K562 (cell line): ENCODE measurements around the gene LAIR2. TPM values are rescaled to one million over a fixed set of nuclear protein-coding genes. Genes with fewer than 3 reads are reported as not detected.

ENCODE experiments used
- ARID2 ChIP-seq: fragments of 450-650 bp; IDR thresholded peaks from 2 replicates; pipeline ENCODE4 v1.6.1; 2017; ENCODE audit warnings: antibody characterized with exemption, mild to moderate bottlenecking
- BRF1 ChIP-seq: IDR thresholded peaks from 3 replicates; pipeline ENCODE4 v1.6.1; 2011; ENCODE audit warnings: borderline replicate concordance, mild to moderate bottlenecking; ENCODE audit not compliant: insufficient read length; ENCODE audit errors: extremely low read depth
- CC2D1A ChIP-seq: fragments of 450-650 bp; IDR thresholded peaks from 2 replicates; pipeline ENCODE4 v1.6.1; 2017; ENCODE audit warnings: mild to moderate bottlenecking
- GABPB1 ChIP-seq: sonication (generic); formaldehyde crosslinking; IDR thresholded peaks from 2 replicates; pipeline ENCODE4 v1.8.0; 2022; ENCODE audit warnings: mild to moderate bottlenecking, missing genetic modification reagents
- HLTF ChIP-seq: fragments of 450-650 bp; IDR thresholded peaks from 2 replicates; pipeline ENCODE4 v1.6.1; 2016
- RHOXF2B ChIP-seq: fragments of 250-450 bp; sonication (Bioruptor Pico); conservative IDR thresholded peaks from 2 replicates; pipeline ENCODE4 v1.5.1; 2021
- ZNF12 ChIP-seq: sonication (generic); formaldehyde crosslinking; IDR thresholded peaks from 2 replicates; pipeline ENCODE4 v1.4.0; 2020; ENCODE audit warnings: mild to moderate bottlenecking, missing genetic modification reagents
- polyA plus RNA-seq, 8 experiments: library from polyadenylated mRNA; depleted of rRNA in 4 of 8; stranded (reverse) in 5 of 8; unstranded in 3 of 8; fragments of >200 nt; fragmentation: Nextera tagmentation in 2 of 8; fragmentation: Illumina TruSeq in 1 of 8; extraction: Ambion mirVana in 2 of 8; extraction: Trizol in 1 of 8; gene quantifications; 2 replicates each; pipeline versions ENCODE4 v1.2.1 to v1.2.3, GENCODE V29; 2011 to 2014; ENCODE audit warnings: inconsistent platforms in 1 of 8, missing spikeins in 1 of 8
- total RNA-seq, 7 experiments: library from RNA; depleted of rRNA in 6 of 7; stranded (reverse); fragments of >200 nt in 6 of 7; fragmentation: Illumina TruSeq in 2 of 7; extraction: Trizol in 2 of 7; gene quantifications; 2 replicates each; pipeline versions ENCODE4 v1.2.1 to v1.2.3, GENCODE V29; 2011 to 2021; ENCODE audit warnings: low replicate concordance in 1 of 7
- TF ChIP-seq, protein P1 (sequence below): fragments of 250-450 bp; sonication (Bioruptor Pico); IDR thresholded peaks from 2 replicates; pipeline ENCODE4 v1.4.0; 2020; ENCODE audit warnings: mild to moderate bottlenecking, moderate library complexity
- TF ChIP-seq, protein P2 (sequence below): sonication (generic); formaldehyde crosslinking; IDR thresholded peaks from 2 replicates; pipeline ENCODE4 v1.9.0; 2022; ENCODE audit warnings: mild to moderate bottlenecking, missing genetic modification reagents
- TF ChIP-seq, protein P3 (sequence below): fragments of 450-650 bp; IDR thresholded peaks from 2 replicates; pipeline ENCODE4 v1.6.1; 2016; ENCODE audit warnings: mild to moderate bottlenecking, moderate library complexity

The LAIR2 gene
- total and polyA plus RNA-seq, 9 of the 15 experiments (the other 6 are each of a cell fraction or from before 2014, with no cell fraction given), result not detected

DNA sequence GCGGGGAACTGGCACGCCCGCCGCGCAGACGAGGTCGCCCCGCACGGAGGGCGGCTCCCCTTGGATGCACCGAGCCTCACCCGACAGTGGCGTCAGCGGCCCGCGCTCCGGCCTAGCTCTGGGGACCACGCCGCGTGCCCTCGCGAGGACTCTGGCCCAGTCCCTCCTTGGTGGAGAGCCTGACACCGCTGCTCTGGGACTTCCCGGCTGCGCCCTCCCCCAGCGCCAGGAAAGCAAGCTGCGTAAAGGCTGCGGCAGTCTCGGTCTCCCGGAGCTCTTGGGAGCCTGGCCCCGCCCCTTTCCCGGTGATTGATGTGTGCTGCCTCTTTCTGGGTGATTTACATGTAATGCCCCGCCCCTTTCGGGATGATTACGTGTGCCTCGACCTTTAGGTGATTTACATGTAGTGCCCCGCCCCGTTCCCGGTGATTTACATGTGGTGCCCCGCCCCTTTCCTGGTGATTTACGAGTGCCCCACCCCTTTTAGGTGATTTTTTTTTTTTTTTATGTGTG, 39.0 kb upstream of the LAIR2 start, which contains the start of gene LENG9 (continued):
- TF ChIP-seq, protein P1, sequence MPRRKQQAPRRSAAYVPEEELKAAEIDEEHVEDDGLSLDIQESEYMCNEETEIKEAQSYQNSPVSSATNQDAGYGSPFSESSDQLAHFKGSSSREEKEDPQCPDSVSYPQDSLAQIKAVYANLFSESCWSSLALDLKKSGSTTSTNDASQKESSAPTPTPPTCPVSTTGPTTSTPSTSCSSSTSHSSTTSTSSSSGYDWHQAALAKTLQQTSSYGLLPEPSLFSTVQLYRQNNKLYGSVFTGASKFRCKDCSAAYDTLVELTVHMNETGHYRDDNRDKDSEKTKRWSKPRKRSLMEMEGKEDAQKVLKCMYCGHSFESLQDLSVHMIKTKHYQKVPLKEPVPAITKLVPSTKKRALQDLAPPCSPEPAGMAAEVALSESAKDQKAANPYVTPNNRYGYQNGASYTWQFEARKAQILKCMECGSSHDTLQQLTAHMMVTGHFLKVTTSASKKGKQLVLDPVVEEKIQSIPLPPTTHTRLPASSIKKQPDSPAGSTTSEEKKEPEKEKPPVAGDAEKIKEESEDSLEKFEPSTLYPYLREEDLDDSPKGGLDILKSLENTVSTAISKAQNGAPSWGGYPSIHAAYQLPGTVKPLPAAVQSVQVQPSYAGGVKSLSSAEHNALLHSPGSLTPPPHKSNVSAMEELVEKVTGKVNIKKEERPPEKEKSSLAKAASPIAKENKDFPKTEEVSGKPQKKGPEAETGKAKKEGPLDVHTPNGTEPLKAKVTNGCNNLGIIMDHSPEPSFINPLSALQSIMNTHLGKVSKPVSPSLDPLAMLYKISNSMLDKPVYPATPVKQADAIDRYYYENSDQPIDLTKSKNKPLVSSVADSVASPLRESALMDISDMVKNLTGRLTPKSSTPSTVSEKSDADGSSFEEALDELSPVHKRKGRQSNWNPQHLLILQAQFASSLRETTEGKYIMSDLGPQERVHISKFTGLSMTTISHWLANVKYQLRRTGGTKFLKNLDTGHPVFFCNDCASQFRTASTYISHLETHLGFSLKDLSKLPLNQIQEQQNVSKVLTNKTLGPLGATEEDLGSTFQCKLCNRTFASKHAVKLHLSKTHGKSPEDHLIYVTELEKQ, result no peak
- TF ChIP-seq GABPB1 (CRISPR knock-in tag) (peak; percentile 69), CC2D1A (no peak), RHOXF2B (no peak), BRF1 (no peak), ARID2 (no peak), HLTF (no peak), ZNF12 (CRISPR knock-in tag) (no peak)
- TF ChIP-seq, protein P2, sequence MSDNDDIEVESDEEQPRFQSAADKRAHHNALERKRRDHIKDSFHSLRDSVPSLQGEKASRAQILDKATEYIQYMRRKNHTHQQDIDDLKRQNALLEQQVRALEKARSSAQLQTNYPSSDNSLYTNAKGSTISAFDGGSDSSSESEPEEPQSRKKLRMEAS, result peak; percentile 87
- TF ChIP-seq, protein P3, sequence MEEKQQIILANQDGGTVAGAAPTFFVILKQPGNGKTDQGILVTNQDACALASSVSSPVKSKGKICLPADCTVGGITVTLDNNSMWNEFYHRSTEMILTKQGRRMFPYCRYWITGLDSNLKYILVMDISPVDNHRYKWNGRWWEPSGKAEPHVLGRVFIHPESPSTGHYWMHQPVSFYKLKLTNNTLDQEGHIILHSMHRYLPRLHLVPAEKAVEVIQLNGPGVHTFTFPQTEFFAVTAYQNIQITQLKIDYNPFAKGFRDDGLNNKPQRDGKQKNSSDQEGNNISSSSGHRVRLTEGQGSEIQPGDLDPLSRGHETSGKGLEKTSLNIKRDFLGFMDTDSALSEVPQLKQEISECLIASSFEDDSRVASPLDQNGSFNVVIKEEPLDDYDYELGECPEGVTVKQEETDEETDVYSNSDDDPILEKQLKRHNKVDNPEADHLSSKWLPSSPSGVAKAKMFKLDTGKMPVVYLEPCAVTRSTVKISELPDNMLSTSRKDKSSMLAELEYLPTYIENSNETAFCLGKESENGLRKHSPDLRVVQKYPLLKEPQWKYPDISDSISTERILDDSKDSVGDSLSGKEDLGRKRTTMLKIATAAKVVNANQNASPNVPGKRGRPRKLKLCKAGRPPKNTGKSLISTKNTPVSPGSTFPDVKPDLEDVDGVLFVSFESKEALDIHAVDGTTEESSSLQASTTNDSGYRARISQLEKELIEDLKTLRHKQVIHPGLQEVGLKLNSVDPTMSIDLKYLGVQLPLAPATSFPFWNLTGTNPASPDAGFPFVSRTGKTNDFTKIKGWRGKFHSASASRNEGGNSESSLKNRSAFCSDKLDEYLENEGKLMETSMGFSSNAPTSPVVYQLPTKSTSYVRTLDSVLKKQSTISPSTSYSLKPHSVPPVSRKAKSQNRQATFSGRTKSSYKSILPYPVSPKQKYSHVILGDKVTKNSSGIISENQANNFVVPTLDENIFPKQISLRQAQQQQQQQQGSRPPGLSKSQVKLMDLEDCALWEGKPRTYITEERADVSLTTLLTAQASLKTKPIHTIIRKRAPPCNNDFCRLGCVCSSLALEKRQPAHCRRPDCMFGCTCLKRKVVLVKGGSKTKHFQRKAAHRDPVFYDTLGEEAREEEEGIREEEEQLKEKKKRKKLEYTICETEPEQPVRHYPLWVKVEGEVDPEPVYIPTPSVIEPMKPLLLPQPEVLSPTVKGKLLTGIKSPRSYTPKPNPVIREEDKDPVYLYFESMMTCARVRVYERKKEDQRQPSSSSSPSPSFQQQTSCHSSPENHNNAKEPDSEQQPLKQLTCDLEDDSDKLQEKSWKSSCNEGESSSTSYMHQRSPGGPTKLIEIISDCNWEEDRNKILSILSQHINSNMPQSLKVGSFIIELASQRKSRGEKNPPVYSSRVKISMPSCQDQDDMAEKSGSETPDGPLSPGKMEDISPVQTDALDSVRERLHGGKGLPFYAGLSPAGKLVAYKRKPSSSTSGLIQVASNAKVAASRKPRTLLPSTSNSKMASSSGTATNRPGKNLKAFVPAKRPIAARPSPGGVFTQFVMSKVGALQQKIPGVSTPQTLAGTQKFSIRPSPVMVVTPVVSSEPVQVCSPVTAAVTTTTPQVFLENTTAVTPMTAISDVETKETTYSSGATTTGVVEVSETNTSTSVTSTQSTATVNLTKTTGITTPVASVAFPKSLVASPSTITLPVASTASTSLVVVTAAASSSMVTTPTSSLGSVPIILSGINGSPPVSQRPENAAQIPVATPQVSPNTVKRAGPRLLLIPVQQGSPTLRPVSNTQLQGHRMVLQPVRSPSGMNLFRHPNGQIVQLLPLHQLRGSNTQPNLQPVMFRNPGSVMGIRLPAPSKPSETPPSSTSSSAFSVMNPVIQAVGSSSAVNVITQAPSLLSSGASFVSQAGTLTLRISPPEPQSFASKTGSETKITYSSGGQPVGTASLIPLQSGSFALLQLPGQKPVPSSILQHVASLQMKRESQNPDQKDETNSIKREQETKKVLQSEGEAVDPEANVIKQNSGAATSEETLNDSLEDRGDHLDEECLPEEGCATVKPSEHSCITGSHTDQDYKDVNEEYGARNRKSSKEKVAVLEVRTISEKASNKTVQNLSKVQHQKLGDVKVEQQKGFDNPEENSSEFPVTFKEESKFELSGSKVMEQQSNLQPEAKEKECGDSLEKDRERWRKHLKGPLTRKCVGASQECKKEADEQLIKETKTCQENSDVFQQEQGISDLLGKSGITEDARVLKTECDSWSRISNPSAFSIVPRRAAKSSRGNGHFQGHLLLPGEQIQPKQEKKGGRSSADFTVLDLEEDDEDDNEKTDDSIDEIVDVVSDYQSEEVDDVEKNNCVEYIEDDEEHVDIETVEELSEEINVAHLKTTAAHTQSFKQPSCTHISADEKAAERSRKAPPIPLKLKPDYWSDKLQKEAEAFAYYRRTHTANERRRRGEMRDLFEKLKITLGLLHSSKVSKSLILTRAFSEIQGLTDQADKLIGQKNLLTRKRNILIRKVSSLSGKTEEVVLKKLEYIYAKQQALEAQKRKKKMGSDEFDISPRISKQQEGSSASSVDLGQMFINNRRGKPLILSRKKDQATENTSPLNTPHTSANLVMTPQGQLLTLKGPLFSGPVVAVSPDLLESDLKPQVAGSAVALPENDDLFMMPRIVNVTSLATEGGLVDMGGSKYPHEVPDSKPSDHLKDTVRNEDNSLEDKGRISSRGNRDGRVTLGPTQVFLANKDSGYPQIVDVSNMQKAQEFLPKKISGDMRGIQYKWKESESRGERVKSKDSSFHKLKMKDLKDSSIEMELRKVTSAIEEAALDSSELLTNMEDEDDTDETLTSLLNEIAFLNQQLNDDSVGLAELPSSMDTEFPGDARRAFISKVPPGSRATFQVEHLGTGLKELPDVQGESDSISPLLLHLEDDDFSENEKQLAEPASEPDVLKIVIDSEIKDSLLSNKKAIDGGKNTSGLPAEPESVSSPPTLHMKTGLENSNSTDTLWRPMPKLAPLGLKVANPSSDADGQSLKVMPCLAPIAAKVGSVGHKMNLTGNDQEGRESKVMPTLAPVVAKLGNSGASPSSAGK, result peak; percentile 82
